Retinal pigment epithelial cell (primary cell): ENCODE measurements around the gene CNTNAP2.

Experiments used
- DNase-seq: peaks from one replicate; pipeline ENCODE4 v3.0.0-alpha.2; 2010; ENCODE audit warnings: low read depth
- H3K4me3 ChIP-seq: 2 replicates; pipeline ENCODE4 v1.5.1; 2011; ENCODE audit warnings: mild to moderate bottlenecking, low read length, control low read depth, moderate library complexity
- CTCF ChIP-seq: conservative IDR thresholded peaks from 2 replicates; pipeline ENCODE4 v1.5.1; 2011; ENCODE audit warnings: low read depth, low read length, control low read depth, inconsistent platforms

Gene CNTNAP2

DNA sequence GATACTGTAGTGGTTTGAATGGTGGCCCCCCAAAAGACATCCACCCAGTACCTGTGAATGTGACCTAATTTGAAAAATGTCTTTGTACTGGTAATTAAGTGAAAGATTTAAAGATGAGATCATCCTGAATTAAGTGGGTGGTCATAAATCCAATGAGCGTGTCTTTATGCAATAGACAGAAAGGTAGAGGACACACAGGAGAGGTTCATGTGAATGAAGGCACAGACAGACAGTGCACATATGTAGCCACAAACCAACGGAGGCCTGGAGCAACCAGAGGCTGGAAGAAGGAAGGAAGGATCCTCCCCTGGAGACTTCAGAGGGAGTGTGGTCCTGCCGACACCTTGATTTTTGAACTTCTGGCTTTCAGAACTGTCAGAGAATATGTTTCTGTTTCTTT lies 160.3 kb downstream of the CNTNAP2 start:
- DNase-seq: no peak
- TF ChIP-seq CTCF: no peak
- H3K4me3 ChIP-seq: no peak overlapping the region

DNA sequence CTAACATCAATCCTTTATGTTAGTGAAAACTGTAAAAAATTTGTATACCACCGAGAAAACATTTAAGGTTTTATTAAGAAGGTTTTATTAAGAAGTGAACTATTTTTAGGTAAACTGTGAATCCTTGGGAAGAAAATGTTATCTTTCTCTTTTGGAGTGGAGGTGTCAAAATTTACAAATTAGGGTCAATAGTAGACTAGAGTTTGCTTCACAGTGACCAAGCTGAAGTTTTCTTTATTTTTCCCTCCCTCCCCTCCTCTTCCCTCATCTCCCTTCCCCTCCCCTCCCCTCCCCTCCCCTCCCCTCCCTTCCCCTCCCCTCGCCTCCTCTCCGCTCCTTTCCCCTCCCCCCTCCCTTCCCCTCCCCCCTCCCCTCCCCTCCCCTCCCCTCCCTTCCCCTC lies 168.8 kb downstream of the CNTNAP2 start:
- H3K4me3 ChIP-seq: no peak overlapping the region
- TF ChIP-seq CTCF: no peak
- DNase-seq: no peak

DNA sequence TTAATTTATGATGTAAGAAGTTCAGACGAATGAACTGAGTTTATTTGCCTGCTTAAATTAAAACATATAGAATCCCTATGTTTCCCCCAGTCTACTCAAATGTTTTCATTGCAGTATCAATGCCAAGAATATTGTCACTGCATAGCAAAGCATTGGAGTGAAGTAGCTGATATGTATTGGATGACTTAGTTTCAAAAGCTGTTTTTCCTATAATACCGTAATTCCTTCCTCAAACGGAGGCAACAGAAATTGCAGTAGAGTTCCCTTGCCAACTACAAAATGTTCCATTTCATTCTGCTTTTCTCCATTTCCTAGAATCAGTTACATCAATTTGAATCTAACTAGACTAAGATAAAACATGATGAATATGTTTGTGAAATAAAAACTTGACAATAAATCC lies 174.1 kb downstream of the CNTNAP2 start:
- TF ChIP-seq CTCF: no peak
- no peak overlapping the region for H3K4me3 ChIP-seq
- DNase-seq: no peak

- no peak for TF ChIP-seq CTCF
- no peak for DNase-seq
- no peak overlapping the region for H3K4me3 ChIP-seq
These were observed 175.3 kb downstream of the CNTNAP2 start for GRCh38 chr7:146291900-146292299.

DNA sequence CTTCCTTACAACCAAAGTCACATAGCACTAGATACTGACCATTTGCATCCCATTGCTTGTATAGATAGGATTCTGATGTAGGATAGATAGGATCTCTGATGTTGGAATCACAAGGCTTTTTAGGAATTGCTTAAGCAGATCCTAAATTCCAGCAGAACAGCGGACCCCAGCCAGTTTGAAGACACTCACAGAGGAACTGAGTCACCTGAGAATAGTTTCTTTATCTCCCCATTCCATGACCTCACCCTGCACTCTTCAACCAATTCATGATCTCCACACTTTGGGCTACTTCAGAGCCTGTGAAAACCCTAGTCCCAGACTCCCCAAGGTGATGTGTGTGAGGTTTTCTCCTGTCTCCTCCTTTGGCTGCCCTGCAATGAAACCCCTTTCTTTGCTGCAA lies 179.4 kb downstream of the CNTNAP2 start:
- TF ChIP-seq CTCF: no peak
- H3K4me3 ChIP-seq: no peak overlapping the region
- no peak for DNase-seq

GRCh38 chr7:146314962-146315361 lies 198.4 kb downstream of the CNTNAP2 start:
- H3K4me3 ChIP-seq: no peak overlapping the region
- no peak for TF ChIP-seq CTCF
- no peak for DNase-seq

GRCh38 chr7:146319629-146320028 lies 203.0 kb downstream of the CNTNAP2 start:
- TF ChIP-seq CTCF: no peak
- H3K4me3 ChIP-seq: no peak overlapping the region
- DNase-seq: no peak
